ENCODE results near the gene OSBPL10. TPM values are rescaled to one million over a fixed set of nuclear protein-coding genes. Genes with fewer than 3 reads are reported as not detected.

OSBPL10 gene
- total and polyA plus RNA-seq, 5 experiments from 2014 or later: 0.03 to 11.2 (median 0.08) TPM

- POLR2A ChIA-PET: interaction anchor here (0.6 kb wide), 1 partner anchor 26 kb away, joined by 8 read pairs; no protein-coding TSS in a partner anchor
- Mint-ChIP-seq H3K4me3 (no peak overlapping the region), H3K4me1 (no peaks in the 10 kb centered on the region), H3K27me3 (peaks cover 0 to 7% (median 2%) of the 10 kb centered on the region in 5 donors), H3K27ac (no peak overlapping the region), H3K36me3 (no peaks in the 10 kb centered on the region), H3K9me3 (no peaks in the 10 kb centered on the region)
- ATAC-seq: no peak
- no peak for DNase-seq
Observed at GRCh38 chr3:31740397-31740796, 240.7 kb downstream of the OSBPL10 start.

- DNase-seq (no peak), ATAC-seq (no peak)
- Mint-ChIP-seq H3K4me3 (no peak overlapping the region), H3K27me3 (peaks cover 0 to 9% (median 0%) of the 10 kb centered on the region in 5 donors), H3K36me3 (no peaks in the 10 kb centered on the region), H3K27ac (no peak overlapping the region), H3K4me1 (no peaks in the 10 kb centered on the region), H3K9me3 (no peaks in the 10 kb centered on the region)
- POLR2A ChIA-PET: no interaction called here
Observed at GRCh38 chr3:31738412-31738811, 242.7 kb downstream of the OSBPL10 start.

GRCh38 chr3:31735667-31736066 is 245.4 kb downstream of the OSBPL10 start:
- ATAC-seq (no peak), DNase-seq (no peak)
- Mint-ChIP-seq H3K9me3 (no peaks in the 10 kb centered on the region), H3K36me3 (no peaks in the 10 kb centered on the region), H3K4me3 (no peak overlapping the region), H3K27ac (no peak overlapping the region), H3K27me3 (peaks cover 0 to 11% (median 0%) of the 10 kb centered on the region in 5 donors), H3K4me1 (no peaks in the 10 kb centered on the region)
- POLR2A ChIA-PET: no interaction called here

- ATAC-seq (no peak), DNase-seq (no peak)
- Mint-ChIP-seq H3K27ac (no peak overlapping the region), H3K9me3 (no peaks in the 10 kb centered on the region), H3K4me3 (no peak overlapping the region), H3K36me3 (no peaks in the 10 kb centered on the region), H3K4me1 (no peaks in the 10 kb centered on the region), H3K27me3 (peaks cover 0 to 11% (median 4%) of the 10 kb centered on the region in 5 donors)
- POLR2A ChIA-PET: no interaction called here
Observed at GRCh38 chr3:31733234-31733667, 247.8 kb downstream of the OSBPL10 start.

GRCh38 chr3:31732548-31732947 is 248.5 kb downstream of the OSBPL10 start:
- Mint-ChIP-seq H3K4me3 (no peak overlapping the region), H3K9me3 (no peaks in the 10 kb centered on the region), H3K4me1 (no peaks in the 10 kb centered on the region), H3K27me3 (peaks cover 0 to 11% (median 4%) of the 10 kb centered on the region in 5 donors), H3K36me3 (no peaks in the 10 kb centered on the region), H3K27ac (no peak overlapping the region)
- no peak for DNase-seq
- no peak for ATAC-seq
- POLR2A ChIA-PET: no interaction called here

GRCh38 chr3:31729573-31729972 is 251.5 kb downstream of the OSBPL10 start:
- no peaks in the 10 kb centered on the region for H3K4me1 Mint-ChIP-seq
- POLR2A ChIA-PET: no interaction called here

GRCh38 chr3:31729082-31729481 is 252.0 kb downstream of the OSBPL10 start:
- no peaks in the 10 kb centered on the region for H3K4me1 Mint-ChIP-seq
- no peaks in the 10 kb centered on the region for H3K36me3 Mint-ChIP-seq
- no peak overlapping the region for H3K27ac Mint-ChIP-seq
- H3K4me3 Mint-ChIP-seq: no peak overlapping the region
- no peak for ATAC-seq
- peaks cover 0 to 15% (median 5%) of the 10 kb centered on the region in 5 donors for H3K27me3 Mint-ChIP-seq
- POLR2A ChIA-PET: no interaction called here
- no peak for DNase-seq
- H3K9me3 Mint-ChIP-seq: no peaks in the 10 kb centered on the region

More at GRCh38 chr3:31729573-31729972, 251.5 kb downstream of the OSBPL10 start:
- no peak overlapping the region for H3K4me3 Mint-ChIP-seq
- no peaks in the 10 kb centered on the region for H3K9me3 Mint-ChIP-seq
- ATAC-seq (no peak), DNase-seq (no peak)
- H3K36me3 Mint-ChIP-seq: no peaks in the 10 kb centered on the region
- H3K27me3 Mint-ChIP-seq: peaks cover 0 to 14% (median 5%) of the 10 kb centered on the region in 5 donors
- H3K27ac Mint-ChIP-seq: no peak overlapping the region

GRCh38 chr3:31728403-31728802 is 252.7 kb downstream of the OSBPL10 start:
- Mint-ChIP-seq H3K4me3 (no peak overlapping the region), H3K27ac (no peak overlapping the region), H3K9me3 (no peaks in the 10 kb centered on the region), H3K36me3 (no peaks in the 10 kb centered on the region), H3K4me1 (no peaks in the 10 kb centered on the region), H3K27me3 (peaks cover 0 to 15% (median 5%) of the 10 kb centered on the region in 5 donors)
- ATAC-seq (no peak), DNase-seq (no peak)
- POLR2A ChIA-PET: no interaction called here

- ATAC-seq (no peak), DNase-seq (no peak)
- no peaks in the 10 kb centered on the region for H3K9me3 Mint-ChIP-seq
- peaks cover 0 to under 1% (median 0%) of the 10 kb centered on the region in 3 donors for H3K36me3 Mint-ChIP-seq
- H3K27me3 Mint-ChIP-seq: peaks cover 0 to 15% (median 5%) of the 10 kb centered on the region in 5 donors
- POLR2A ChIA-PET: no interaction called here
- no peak overlapping the region for H3K4me3 Mint-ChIP-seq
- H3K4me1 Mint-ChIP-seq: no peaks in the 10 kb centered on the region
- H3K27ac Mint-ChIP-seq: no peak overlapping the region
Observed at GRCh38 chr3:31725976-31726375, 255.1 kb downstream of the OSBPL10 start.

GRCh38 chr3:31725568-31725967 is 255.5 kb downstream of the OSBPL10 start:
- POLR2A ChIA-PET: no interaction called here
- DNase-seq (no peak), ATAC-seq (no peak)
- Mint-ChIP-seq H3K27ac (no peak overlapping the region), H3K36me3 (peaks cover 0 to 4% (median 0%) of the 10 kb centered on the region in 3 donors), H3K27me3 (peaks cover 0 to 15% (median 5%) of the 10 kb centered on the region in 5 donors), H3K9me3 (no peaks in the 10 kb centered on the region), H3K4me3 (no peak overlapping the region), H3K4me1 (no peaks in the 10 kb centered on the region)

GRCh38 chr3:31724651-31725050 is 256.4 kb downstream of the OSBPL10 start:
- POLR2A ChIA-PET: no interaction called here
- DNase-seq: no peak
- no peaks in the 10 kb centered on the region for H3K4me1 Mint-ChIP-seq
- H3K27ac Mint-ChIP-seq: no peak overlapping the region
- no peak overlapping the region for H3K4me3 Mint-ChIP-seq
- H3K9me3 Mint-ChIP-seq: no peaks in the 10 kb centered on the region
- H3K36me3 Mint-ChIP-seq: peaks cover 0 to 4% (median 0%) of the 10 kb centered on the region in 3 donors
- ATAC-seq: no peak
- H3K27me3 Mint-ChIP-seq: peaks cover 0 to 15% (median 5%) of the 10 kb centered on the region in 5 donors

GRCh38 chr3:31724116-31724515 is 256.9 kb downstream of the OSBPL10 start:
- ATAC-seq: no peak
- Mint-ChIP-seq H3K27ac (no peak overlapping the region), H3K36me3 (peaks cover 0 to 4% (median 0%) of the 10 kb centered on the region in 3 donors), H3K4me3 (no peak overlapping the region), H3K4me1 (no peaks in the 10 kb centered on the region), H3K9me3 (no peaks in the 10 kb centered on the region), H3K27me3 (peaks cover 0 to 15% (median 5%) of the 10 kb centered on the region in 5 donors)
- POLR2A ChIA-PET: no interaction called here
- DNase-seq: no peak

GRCh38 chr3:31723701-31724100 is 257.4 kb downstream of the OSBPL10 start:
- DNase-seq (no peak), ATAC-seq (no peak)
- POLR2A ChIA-PET: no interaction called here
- peaks cover 0 to 4% (median 0%) of the 10 kb centered on the region in 3 donors for H3K36me3 Mint-ChIP-seq
- no peaks in the 10 kb centered on the region for H3K9me3 Mint-ChIP-seq
- no peaks in the 10 kb centered on the region for H3K4me1 Mint-ChIP-seq
- H3K27ac Mint-ChIP-seq: no peak overlapping the region
- H3K27me3 Mint-ChIP-seq: peaks cover 0 to 15% (median 5%) of the 10 kb centered on the region in 5 donors
- H3K4me3 Mint-ChIP-seq: no peak overlapping the region

- H3K4me1 Mint-ChIP-seq: no peaks in the 10 kb centered on the region
- no peak overlapping the region for H3K4me3 Mint-ChIP-seq
- ATAC-seq (no peak), DNase-seq (no peak)
- POLR2A ChIA-PET: no interaction called here
- H3K27ac Mint-ChIP-seq: no peak overlapping the region
- H3K36me3 Mint-ChIP-seq: peaks cover 0 to 4% (median 0%) of the 10 kb centered on the region in 3 donors
- H3K9me3 Mint-ChIP-seq: no peaks in the 10 kb centered on the region
- peaks cover 0 to 16% (median 4%) of the 10 kb centered on the region in 5 donors for H3K27me3 Mint-ChIP-seq
Observed at GRCh38 chr3:31721676-31722075, 259.4 kb downstream of the OSBPL10 start.

Data from naive thymus-derived CD8-positive, alpha-beta T cell (primary cell).